Thymus (tissue), 11 donors: ENCODE data around the gene FARSA. TPM values are rescaled to one million over a fixed set of nuclear protein-coding genes. Genes with fewer than 3 reads are reported as not detected.

Experiments used
- DNase-seq, 9 donors: peaks; one replicate each; pipeline ENCODE4 v3.0.0-alpha.2; 2013; ENCODE audit warnings: low spot score in 9 of 9, low read depth in 6 of 9, missing footprints in 1 of 9
- H3K27ac ChIP-seq, 2 donors: one replicate each; pipeline ENCODE4 v1.5.1; 2013; ENCODE audit warnings: control low read depth in 1 of 2, low read depth in 1 of 2, low read length in 1 of 2, mild to moderate bottlenecking in 1 of 2, moderate library complexity in 1 of 2
- H3K27me3 ChIP-seq, 2 donors: one replicate each; pipeline ENCODE4 v1.5.1; 2013; ENCODE audit warnings: low read length in 1 of 2; ENCODE audit not compliant: control insufficient read depth in 2 of 2, insufficient read depth in 1 of 2
- H3K36me3 ChIP-seq, 2 donors: one replicate each; pipeline ENCODE4 v1.5.1; 2013; ENCODE audit warnings: low read length in 1 of 2, mild to moderate bottlenecking in 1 of 2, moderate library complexity in 1 of 2; ENCODE audit not compliant: control insufficient read depth in 2 of 2, insufficient read depth in 2 of 2
- H3K4me1 ChIP-seq, 2 donors: one replicate each; pipeline ENCODE4 v1.5.1; 2013; ENCODE audit warnings: low read length in 2 of 2; ENCODE audit not compliant: control insufficient read depth in 2 of 2, insufficient read depth in 2 of 2
- H3K4me3 ChIP-seq, 2 donors: one replicate each; pipeline ENCODE4 v1.5.1; 2013; ENCODE audit warnings: low read length in 2 of 2, control low read depth in 1 of 2, mild to moderate bottlenecking in 1 of 2
- H3K9me3 ChIP-seq, 2 donors: one replicate each; pipeline ENCODE4 v1.5.1; 2013; ENCODE audit warnings: low read length in 1 of 2, mild to moderate bottlenecking in 1 of 2; ENCODE audit not compliant: control insufficient read depth in 2 of 2, insufficient read depth in 1 of 2
- WGBS: extraction: QIAGEN DNeasy Blood & Tissue Kit; methylation state at CpG from one replicate; pipeline ENCODE4 v1.1.7; 2013; 5-methylcytosine and 5-hydroxymethylcytosine counted together
- polyA plus RNA-seq: library from polyadenylated mRNA; stranded (reverse); fragments of 200-250 nt; gene quantifications from one replicate; pipeline ENCODE4 v1.2.3, GENCODE V29; 2013
- total RNA-seq: library from RNA; stranded (reverse); fragments of 120-200 nt; gene quantifications from one replicate; pipeline ENCODE4 v1.2.4, GENCODE V29; 2013
- donor health status: healthy.

FARSA gene
- total and polyA plus RNA-seq, 2 donors: 33.6 to 46.7 TPM

DNA sequence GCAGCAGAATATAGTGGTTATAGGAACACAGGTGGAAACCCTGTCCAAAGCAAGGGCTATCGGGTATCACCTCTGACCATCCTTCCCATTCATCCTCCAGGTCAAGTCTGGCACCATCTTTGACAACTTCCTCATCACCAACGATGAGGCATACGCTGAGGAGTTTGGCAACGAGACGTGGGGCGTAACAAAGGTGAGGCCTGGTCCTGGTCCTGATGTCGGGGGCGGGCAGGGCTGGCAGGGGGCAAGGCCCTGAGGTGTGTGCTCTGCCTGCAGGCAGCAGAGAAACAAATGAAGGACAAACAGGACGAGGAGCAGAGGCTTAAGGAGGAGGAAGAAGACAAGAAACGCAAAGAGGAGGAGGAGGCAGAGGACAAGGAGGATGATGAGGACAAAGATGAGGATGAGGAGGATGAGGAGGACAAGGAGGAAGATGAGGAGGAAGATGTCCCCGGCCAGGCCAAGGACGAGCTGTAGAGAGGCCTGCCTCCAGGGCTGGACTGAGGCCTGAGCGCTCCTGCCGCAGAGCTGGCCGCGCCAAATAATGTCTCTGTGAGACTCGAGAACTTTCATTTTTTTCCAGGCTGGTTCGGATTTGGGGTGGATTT is 10.0 kb upstream of the FARSA start:
- DNase-seq: no peak
- Histone ChIP-seq H3K9me3 (no peaks in the 10 kb centered on the region), H3K4me3 (no peak overlapping the region), H3K27me3 (peaks cover 0 to 3% of the 10 kb centered on the region in 2 donors), H3K27ac (peak overlapping the region in 1 of 2 donors; percentile 15), H3K36me3 (peaks cover 60 to 79% of the 10 kb centered on the region in 2 donors), H3K4me1 (peaks cover 19 to 65% of the 10 kb centered on the region in 2 donors)
- WGBS: 95% methylated on average over 18 of the region's 18 CpGs

GRCh38 chr19:12940897-12941296 is 7.4 kb upstream of the FARSA start:
- Histone ChIP-seq H3K27ac (no peak overlapping the region), H3K36me3 (peaks cover 46 to 66% of the 10 kb centered on the region in 2 donors), H3K4me1 (peaks cover 32 to 72% of the 10 kb centered on the region in 2 donors), H3K4me3 (peak overlapping the region in 1 of 2 donors; percentile 93), H3K9me3 (no peaks in the 10 kb centered on the region), H3K27me3 (peaks cover 0 to 3% of the 10 kb centered on the region in 2 donors)
- DNase-seq: no peak
- WGBS: 96% methylated on average over 2 of the region's 2 CpGs

- Histone ChIP-seq H3K4me3 (peak overlapping the region; percentile 93 to 99), H3K36me3 (peaks cover 46 to 61% of the 10 kb centered on the region in 2 donors), H3K27me3 (peaks cover 0 to 3% of the 10 kb centered on the region in 2 donors), H3K9me3 (no peaks in the 10 kb centered on the region), H3K27ac (no peak overlapping the region), H3K4me1 (peaks cover 32 to 73% of the 10 kb centered on the region in 2 donors)
- WGBS: 83% methylated on average over 10 of the region's 10 CpGs
- no peak for DNase-seq
These were observed 6.5 kb upstream of the FARSA start for GRCh38 chr19:12939975-12940423.

DNA sequence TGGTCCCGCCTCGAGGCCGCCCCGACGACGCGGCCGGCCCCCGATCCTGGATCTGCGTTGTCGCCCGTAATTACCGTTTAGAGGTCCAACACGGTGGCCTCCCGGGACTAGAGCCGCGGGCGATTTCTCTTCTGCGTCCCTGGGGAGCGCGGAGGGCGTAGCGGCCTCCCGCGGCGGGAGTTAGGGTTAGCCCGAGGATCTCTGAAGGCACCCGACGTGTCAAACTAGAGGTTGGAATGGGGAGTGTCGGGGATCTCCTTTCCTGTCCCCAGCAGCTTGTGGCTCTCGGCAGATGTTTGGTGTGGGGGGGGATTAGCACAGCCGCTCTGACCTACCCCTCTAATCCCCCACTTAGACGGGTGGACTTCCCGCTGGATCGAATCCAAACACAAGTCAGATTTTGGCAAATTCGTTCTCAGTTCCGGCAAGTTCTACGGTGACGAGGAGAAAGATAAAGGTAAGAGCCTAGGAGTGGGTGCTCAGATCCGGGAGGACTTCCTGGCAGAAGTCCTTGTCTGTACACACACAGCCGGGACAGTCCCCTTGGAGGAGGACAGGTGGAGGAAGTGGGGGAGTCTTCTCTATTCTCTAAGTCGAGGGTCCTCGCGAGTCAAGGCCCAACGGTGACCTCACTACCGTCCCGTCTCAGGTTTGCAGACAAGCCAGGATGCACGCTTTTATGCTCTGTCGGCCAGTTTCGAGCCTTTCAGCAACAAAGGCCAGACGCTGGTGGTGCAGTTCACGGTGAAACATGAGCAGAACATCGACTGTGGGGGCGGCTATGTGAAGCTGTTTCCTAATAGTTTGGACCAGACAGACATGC is 5.5 kb upstream of the FARSA start:
- peaks cover 37 to 51% of the 10 kb centered on the region in 2 donors for H3K36me3 ChIP-seq
- no peaks in the 10 kb centered on the region for H3K9me3 ChIP-seq
- peaks cover 32 to 76% of the 10 kb centered on the region in 2 donors for H3K4me1 ChIP-seq
- H3K27me3 ChIP-seq: peaks cover 0 to 3% of the 10 kb centered on the region in 2 donors
- peak overlapping the region; percentile 75 to 83 for H3K27ac ChIP-seq
- under 1% methylated on average over 54 of the region's 54 CpGs for WGBS
- H3K4me3 ChIP-seq: peak overlapping the region; percentile 93 to 99
- peak in 3 of 9 donors; percentile 41 to 63 (median 45) for DNase-seq

DNA sequence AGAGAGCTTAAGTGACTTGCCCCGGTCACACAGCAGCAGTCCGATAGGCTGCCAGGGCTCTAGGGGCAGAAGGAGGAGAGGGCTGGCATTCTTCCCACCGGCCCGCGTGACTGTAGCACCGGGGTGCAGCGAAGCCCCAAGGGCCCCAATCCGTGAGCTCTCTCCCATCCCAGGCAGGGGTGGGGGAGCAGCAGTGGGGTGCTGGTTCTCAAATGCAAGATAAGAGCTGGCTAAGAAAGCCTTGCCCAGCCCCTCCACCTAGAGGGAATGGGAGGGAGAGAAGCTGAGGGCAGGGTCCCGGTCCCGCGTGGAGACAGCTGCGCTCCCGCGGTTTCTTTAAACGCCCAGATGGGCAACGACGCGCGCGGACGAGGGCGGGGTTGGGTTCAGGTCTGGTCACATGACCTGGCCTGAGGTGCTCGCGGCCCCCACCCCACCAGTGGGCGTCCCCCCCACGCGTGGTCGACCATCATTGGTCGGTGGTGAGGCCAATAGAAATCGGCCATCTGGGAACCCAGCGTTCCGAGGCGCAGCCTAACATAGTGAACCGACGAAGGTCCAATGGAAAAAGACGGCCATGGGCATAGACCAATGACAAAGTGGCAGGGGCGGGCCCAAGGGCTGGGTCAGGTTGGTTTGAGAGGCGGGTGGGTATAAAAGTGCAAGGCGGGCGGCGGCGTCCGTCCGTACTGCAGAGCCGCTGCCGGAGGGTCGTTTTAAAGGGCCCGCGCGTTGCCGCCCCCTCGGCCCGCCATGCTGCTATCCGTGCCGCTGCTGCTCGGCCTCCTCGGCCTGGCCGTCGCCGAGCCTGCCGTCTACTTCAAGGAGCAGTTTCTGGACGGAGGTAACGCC is 4.6 kb upstream of the FARSA start, which contains the start of gene CALR:
Gene CALR (plus strand): TSS at position 683 of the 852 bp plus-strand sequence. CDS start 71 bp downstream, at position 754.
- H3K4me1 ChIP-seq: peaks cover 35 to 73% of the 10 kb centered on the region in 2 donors
- under 1% methylated on average over 63 of the region's 63 CpGs for WGBS

GRCh38 chr19:12937093-12937926 is 3.8 kb upstream of the FARSA start:
- Histone ChIP-seq H3K4me3 (peak overlapping the region; percentile 38 to 99), H3K9me3 (no peaks in the 10 kb centered on the region), H3K27me3 (no peaks in the 10 kb centered on the region), H3K27ac (peak overlapping the region; percentile 86 to 90), H3K4me1 (peaks cover 42 to 74% of the 10 kb centered on the region in 2 donors), H3K36me3 (peaks cover 22 to 35% of the 10 kb centered on the region in 2 donors)
- DNase-seq: peak in 5 of 9 donors; percentile 55 to 78 (median 59)
- WGBS: 3% methylated on average over 23 of the region's 23 CpGs

More for the DNA sequence above, 4.6 kb upstream of the FARSA start, which contains the start of gene CALR:
- Histone ChIP-seq H3K36me3 (peaks cover 29 to 44% of the 10 kb centered on the region in 2 donors), H3K27ac (peak within 1 kb of the TSS; percentile 86 to 90), H3K27me3 (no peaks in the 10 kb centered on the region), H3K9me3 (no peaks in the 10 kb centered on the region), H3K4me3 (peak within 1 kb of the TSS; percentile 93 to 99)
- DNase-seq: peak; percentile 96 to 100 (median 99)

- peaks cover 18 to 30% of the 10 kb centered on the region in 2 donors for H3K36me3 ChIP-seq
- H3K4me1 ChIP-seq: peaks cover 44 to 69% of the 10 kb centered on the region in 2 donors
- H3K9me3 ChIP-seq: no peaks in the 10 kb centered on the region
- no peaks in the 10 kb centered on the region for H3K27me3 ChIP-seq
- peak overlapping the region; percentile 86 to 90 for H3K27ac ChIP-seq
- DNase-seq: peak in 5 of 9 donors; percentile 51 to 82 (median 64)
- WGBS: 9% methylated on average over 7 of the region's 7 CpGs
- no peak overlapping the region for H3K4me3 ChIP-seq
These were observed 3.1 kb upstream of the FARSA start for GRCh38 chr19:12936582-12936981.

GRCh38 chr19:12935071-12935470 is 1.6 kb upstream of the FARSA start:
- peaks cover 10 to 20% of the 10 kb centered on the region in 2 donors for H3K36me3 ChIP-seq
- H3K4me3 ChIP-seq: no peak overlapping the region
- H3K4me1 ChIP-seq: peaks cover 34 to 61% of the 10 kb centered on the region in 2 donors
- 96% methylated on average over 10 of the region's 10 CpGs for WGBS
- H3K27me3 ChIP-seq: no peaks in the 10 kb centered on the region
- no peak overlapping the region for H3K27ac ChIP-seq
- DNase-seq: no peak
- H3K9me3 ChIP-seq: no peaks in the 10 kb centered on the region
